ENCODE measurements around the gene EMP1.

GRCh38 chr12:13178568-13179210 lies 17.8 kb upstream of the EMP1 start:
- TF ChIP-seq EP300 (IDR thresholded peaks at IDR 0.05; ENCODE audit: borderline replicate concordance) (0 out of 2 replicates have a peak, but pooled peaks have one; percentile 7), TAF1 (IDR thresholded peaks at IDR 0.05; ENCODE audit: low read depth) (no peak), ZBTB7A (IDR thresholded peaks at IDR 0.05; ENCODE audit: low read depth) (no peak), CEBPB (IDR thresholded peaks at IDR 0.05) (no peak), TCF12 (IDR thresholded peaks at IDR 0.05; ENCODE audit: low read depth) (no peak), TEAD4 (IDR thresholded peaks at IDR 0.05) (no peak), RAD21 (IDR thresholded peaks at IDR 0.05; ENCODE audit: low read depth) (no peak), CREB1 (IDR thresholded peaks at IDR 0.05; ENCODE audit: low read depth) (no peak)

All from Ishikawa (cell line).